Type B pancreatic cell (in vitro differentiated cells): Measurements from ENCODE around the gene DLGAP4. TPM values are rescaled to one million over a fixed set of nuclear protein-coding genes. Genes with fewer than 3 reads are reported as not detected.
A peak's percentile ranks its signal among the peaks of the same experiment; 100 is the strongest.

Experiments
- DNase-seq: peaks from one replicate; pipeline ENCODE4 v3.0.0; 2021; ENCODE audit warnings: mixed read lengths; ENCODE audit not compliant: unreplicated experiment; ENCODE audit errors: extremely low spot score
- H3K27ac Mint-ChIP-seq: 2 replicates; pipeline ENCODE4 v1.8.0; 2021; ENCODE audit warnings: mild to moderate bottlenecking, mixed read lengths
- H3K27me3 Mint-ChIP-seq: 2 replicates; pipeline ENCODE4 v1.8.0; 2021; ENCODE audit warnings: mixed read lengths
- H3K36me3 Mint-ChIP-seq: 2 replicates; pipeline ENCODE4 v1.8.0; 2021; ENCODE audit warnings: mixed read lengths
- H3K4me1 Mint-ChIP-seq: one replicate; pipeline ENCODE4 v1.8.0; 2021; ENCODE audit warnings: mixed read lengths; ENCODE audit not compliant: unreplicated experiment
- H3K4me3 Mint-ChIP-seq: 2 replicates; pipeline ENCODE4 v1.8.0; 2021; ENCODE audit warnings: mild to moderate bottlenecking, mixed read lengths
- H3K9me3 Mint-ChIP-seq: 2 replicates; pipeline ENCODE4 v1.8.0; 2021; ENCODE audit warnings: mixed read lengths
- CTCF ChIP-seq: fragments of 200-600 bp; sonication (generic); conservative IDR thresholded peaks from 2 replicates; pipeline ENCODE4 v1.5.0; 2021; ENCODE audit warnings: antibody characterized with exemption, mild to moderate bottlenecking
- total RNA-seq: library from RNA; stranded (reverse); gene quantifications from 2 replicates; pipeline ENCODE4 v1.2.1, GENCODE V29; 2021; ENCODE audit warnings: low replicate concordance

The DLGAP4 gene
- total RNA-seq, 1 donor from 2014 or later, result 78.0 TPM

- peaks cover 7% of the 10 kb centered on the region for H3K36me3 Mint-ChIP-seq
- no peaks in the 10 kb centered on the region for H3K9me3 Mint-ChIP-seq
- H3K4me3 Mint-ChIP-seq, result no peak overlapping the region
- H3K4me1 Mint-ChIP-seq, result peaks cover 29% of the 10 kb centered on the region
- peak; percentile 53 for TF ChIP-seq CTCF
- DNase-seq, result no peak
- H3K27ac Mint-ChIP-seq, result peak overlapping the region; percentile 15
- H3K27me3 Mint-ChIP-seq, result no peaks in the 10 kb centered on the region
These were observed 187.1 kb downstream of the DLGAP4 start for GRCh38 chr20:36493051-36493800.

- no peak overlapping the region for H3K4me3 Mint-ChIP-seq
- no peaks in the 10 kb centered on the region for H3K9me3 Mint-ChIP-seq
- H3K27me3 Mint-ChIP-seq, result no peaks in the 10 kb centered on the region
- TF ChIP-seq CTCF, result no peak
- H3K4me1 Mint-ChIP-seq, result peaks cover 29% of the 10 kb centered on the region
- DNase-seq, result no peak
- H3K27ac Mint-ChIP-seq, result peak overlapping the region; percentile 48
- peaks cover 7% of the 10 kb centered on the region for H3K36me3 Mint-ChIP-seq
These were observed 187.6 kb downstream of the DLGAP4 start for GRCh38 chr20:36493801-36494114.

GRCh38 chr20:36496707-36497669, 190.8 kb downstream of the DLGAP4 start:
- no peaks in the 10 kb centered on the region for H3K9me3 Mint-ChIP-seq
- no peak for DNase-seq
- no peak overlapping the region for H3K27ac Mint-ChIP-seq
- H3K36me3 Mint-ChIP-seq, result peaks cover 4% of the 10 kb centered on the region
- no peak for TF ChIP-seq CTCF
- no peaks in the 10 kb centered on the region for H3K27me3 Mint-ChIP-seq
- no peak overlapping the region for H3K4me3 Mint-ChIP-seq
- peaks cover 13% of the 10 kb centered on the region for H3K4me1 Mint-ChIP-seq

- Mint-ChIP-seq H3K36me3 (peaks cover 5% of the 10 kb centered on the region), H3K27ac (no peak overlapping the region), H3K4me3 (no peak overlapping the region), H3K27me3 (no peaks in the 10 kb centered on the region), H3K4me1 (peaks cover 8% of the 10 kb centered on the region), H3K9me3 (no peaks in the 10 kb centered on the region)
- TF ChIP-seq CTCF, result no peak
- no peak for DNase-seq
These were observed 191.7 kb downstream of the DLGAP4 start for GRCh38 chr20:36497856-36498255.

GRCh38 chr20:36498386-36499179, 192.4 kb downstream of the DLGAP4 start:
- no peak for TF ChIP-seq CTCF
- H3K36me3 Mint-ChIP-seq, result peaks cover 9% of the 10 kb centered on the region
- no peaks in the 10 kb centered on the region for H3K27me3 Mint-ChIP-seq
- H3K4me3 Mint-ChIP-seq, result no peak overlapping the region
- DNase-seq, result no peak
- peaks cover 3% of the 10 kb centered on the region for H3K4me1 Mint-ChIP-seq
- no peaks in the 10 kb centered on the region for H3K9me3 Mint-ChIP-seq
- no peak overlapping the region for H3K27ac Mint-ChIP-seq
